Lung (tissue), 12 donors: ENCODE data around the gene RPS2. TPM values are rescaled to one million over a fixed set of nuclear protein-coding genes. Genes with fewer than 3 reads are reported as not detected.

Experiments used
- ATAC-seq: fragments of 200-7000 bp; cut with Tn5 transposase; one replicate; pipeline ENCODE4 v1.9.1; 2020; ENCODE audit warnings: moderate number of reproducible peaks; ENCODE audit not compliant: insufficient read depth, low FRiP score
- DNase-seq, 3 donors: peaks; one replicate each; pipeline ENCODE4 v3.0.0-alpha.2; 2013 to 2017
- H3K27ac ChIP-seq, 2 donors: one replicate each; pipeline ENCODE4 v1.5.1; 2013; ENCODE audit warnings: mild to moderate bottlenecking in 2 of 2, moderate library complexity in 2 of 2, control low read depth in 1 of 2, inconsistent platforms in 1 of 2, low read depth in 1 of 2, low read length in 1 of 2
- H3K27me3 ChIP-seq, 3 donors: one replicate each; pipeline ENCODE4 v1.5.1; 2013; ENCODE audit warnings: low read length in 2 of 3; ENCODE audit not compliant: control insufficient read depth in 3 of 3, insufficient read depth in 3 of 3
- H3K36me3 ChIP-seq, 4 donors: one replicate each; pipeline ENCODE4 v1.5.1; 2013; ENCODE audit warnings: low read length in 4 of 4, mild to moderate bottlenecking in 1 of 4, moderate library complexity in 1 of 4; ENCODE audit not compliant: control insufficient read depth in 4 of 4, insufficient read depth in 4 of 4
- H3K4me1 ChIP-seq, 5 donors: one replicate each; pipeline ENCODE4 v1.5.1; 2013; ENCODE audit warnings: low read length in 5 of 5, mild to moderate bottlenecking in 2 of 5, moderate library complexity in 1 of 5; ENCODE audit not compliant: control insufficient read depth in 5 of 5, insufficient read depth in 5 of 5
- H3K4me3 ChIP-seq: one replicate; pipeline ENCODE4 v1.5.1; 2013; ENCODE audit warnings: mild to moderate bottlenecking, control low read depth, moderate library complexity
- H3K9ac ChIP-seq, 2 donors: one replicate each; pipeline ENCODE4 v1.5.1; 2013; ENCODE audit warnings: low read length in 2 of 2, control low read depth in 1 of 2; ENCODE audit not compliant: insufficient read depth in 1 of 2
- H3K9me3 ChIP-seq, 4 donors: one replicate each; pipeline ENCODE4 v1.5.1; 2013; ENCODE audit warnings: low read length in 3 of 4, mild to moderate bottlenecking in 1 of 4, moderate library complexity in 1 of 4; ENCODE audit not compliant: control insufficient read depth in 4 of 4, insufficient read depth in 3 of 4
- WGBS, 2 donors: extraction: QIAGEN DNeasy Blood & Tissue Kit; methylation state at CpG; one replicate each; pipeline ENCODE4 v1.1.7; 2013; 5-methylcytosine and 5-hydroxymethylcytosine counted together
- polyA plus RNA-seq, 2 donors: library from polyadenylated mRNA; stranded (reverse); fragments of 200-250 nt; gene quantifications; one replicate each; pipeline ENCODE4 v1.2.1, GENCODE V29; 2013
- total RNA-seq, 2 donors: library from RNA; depleted of rRNA in 1 of 2; stranded (reverse); fragments of >200 nt in 1 of 2; gene quantifications; one replicate each; pipeline ENCODE4 v1.2.1, GENCODE V29; 2014 to 2021
- TF ChIP-seq, protein P1 (sequence below): IDR thresholded peaks from 2 replicates; pipeline ENCODE4 v1.5.1; 2012; ENCODE audit warnings: mild to moderate bottlenecking; ENCODE audit errors: control extremely low read depth, extremely low read depth
- donor health status: control.
- donor health status: control.
- donor health status: Bipolar disorder and iron deficiency.
- donor health status: healthy.
- donor health status: DM: yes; HTN: yes; CAD: no.

The RPS2 gene
- total and polyA plus RNA-seq, 4 donors: 1,331 to 5,214 (median 2,779) TPM

DNA sequence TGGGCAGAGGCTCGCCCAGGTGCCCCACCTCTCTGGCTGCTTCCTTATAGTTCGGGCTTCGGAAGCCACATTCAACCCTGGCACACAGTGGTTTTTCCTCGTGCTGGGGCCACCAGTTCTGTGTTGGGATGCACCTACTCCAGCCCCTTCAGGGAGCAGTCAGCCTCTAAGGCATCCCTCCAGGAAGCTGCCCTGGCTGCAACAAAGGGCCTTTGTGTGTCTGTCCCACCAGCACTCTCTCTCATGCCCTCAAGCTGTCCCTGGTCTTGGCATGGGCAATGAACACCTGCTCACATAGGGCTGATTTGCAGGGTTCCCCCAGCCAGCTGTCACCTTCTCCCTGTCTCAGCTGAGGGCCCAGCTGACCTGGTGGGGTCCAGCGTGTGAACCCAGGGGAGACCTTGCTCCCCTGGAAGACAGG lies 17.4 kb upstream of the RPS2 start:
- Histone ChIP-seq H3K9ac (no peak overlapping the region), H3K27me3 (peaks cover 0 to 46% (median 33%) of the 10 kb centered on the region in 3 donors), H3K9me3 (peaks cover 0 to 11% (median 0%) of the 10 kb centered on the region in 4 donors), H3K27ac (no peak overlapping the region), H3K36me3 (peaks cover 0 to 29% (median 16%) of the 10 kb centered on the region in 4 donors), H3K4me1 (peaks cover 0 to 17% (median 7%) of the 10 kb centered on the region in 5 donors), H3K4me3 (no peak overlapping the region)
- WGBS, 2 donors: 48 to 69% methylated on average over 5 of the region's 5 CpGs
- no peak for DNase-seq
- TF ChIP-seq, protein P1, sequence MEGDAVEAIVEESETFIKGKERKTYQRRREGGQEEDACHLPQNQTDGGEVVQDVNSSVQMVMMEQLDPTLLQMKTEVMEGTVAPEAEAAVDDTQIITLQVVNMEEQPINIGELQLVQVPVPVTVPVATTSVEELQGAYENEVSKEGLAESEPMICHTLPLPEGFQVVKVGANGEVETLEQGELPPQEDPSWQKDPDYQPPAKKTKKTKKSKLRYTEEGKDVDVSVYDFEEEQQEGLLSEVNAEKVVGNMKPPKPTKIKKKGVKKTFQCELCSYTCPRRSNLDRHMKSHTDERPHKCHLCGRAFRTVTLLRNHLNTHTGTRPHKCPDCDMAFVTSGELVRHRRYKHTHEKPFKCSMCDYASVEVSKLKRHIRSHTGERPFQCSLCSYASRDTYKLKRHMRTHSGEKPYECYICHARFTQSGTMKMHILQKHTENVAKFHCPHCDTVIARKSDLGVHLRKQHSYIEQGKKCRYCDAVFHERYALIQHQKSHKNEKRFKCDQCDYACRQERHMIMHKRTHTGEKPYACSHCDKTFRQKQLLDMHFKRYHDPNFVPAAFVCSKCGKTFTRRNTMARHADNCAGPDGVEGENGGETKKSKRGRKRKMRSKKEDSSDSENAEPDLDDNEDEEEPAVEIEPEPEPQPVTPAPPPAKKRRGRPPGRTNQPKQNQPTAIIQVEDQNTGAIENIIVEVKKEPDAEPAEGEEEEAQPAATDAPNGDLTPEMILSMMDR: no peak
- ATAC-seq: no peak

DNA sequence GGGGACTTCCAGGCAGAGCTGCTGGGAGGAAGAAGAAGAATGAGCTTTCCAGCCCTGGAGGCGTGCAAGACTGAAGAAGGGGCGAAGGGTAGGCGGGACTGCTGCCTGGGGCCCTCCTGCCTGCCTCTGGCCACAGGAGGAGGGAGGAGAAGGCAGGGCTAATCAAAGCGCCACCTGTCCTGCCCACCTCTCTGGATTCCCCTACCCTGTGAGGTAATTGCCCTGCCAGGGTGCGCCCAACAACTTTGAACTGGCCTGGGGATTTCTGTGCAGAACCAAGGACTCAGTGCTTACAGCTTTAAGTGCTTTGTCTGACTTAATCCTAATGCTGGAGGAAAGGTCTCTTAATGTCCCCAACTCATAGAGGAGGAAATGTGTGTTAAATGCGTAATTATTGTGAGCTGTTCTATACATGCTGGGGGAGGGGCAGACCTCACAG lies 16.8 kb upstream of the RPS2 start, which contains the start of gene NOXO1:
Gene NOXO1, minus strand, starts transcription at position 72 of the 439 bp plus-strand sequence. CDS start 290 bp downstream, outside the sequence.
- peaks cover 0 to 17% (median 0%) of the 10 kb centered on the region in 4 donors for H3K9me3 ChIP-seq
- H3K36me3 ChIP-seq: peaks cover 0 to 30% (median 16%) of the 10 kb centered on the region in 4 donors
- DNase-seq (no peak), ATAC-seq (no peak)
- TF ChIP-seq, protein P1: no peak
- no peak within 1 kb of the TSS for H3K27ac ChIP-seq
- peaks cover 0 to 17% (median 7%) of the 10 kb centered on the region in 5 donors for H3K4me1 ChIP-seq
- WGBS, 2 donors: 28 to 34% methylated on average over 6 of the region's 6 CpGs
- peaks cover 0 to 46% (median 33%) of the 10 kb centered on the region in 3 donors for H3K27me3 ChIP-seq
- H3K9ac ChIP-seq: no peak within 1 kb of the TSS
- H3K4me3 ChIP-seq: no peak within 1 kb of the TSS

DNA sequence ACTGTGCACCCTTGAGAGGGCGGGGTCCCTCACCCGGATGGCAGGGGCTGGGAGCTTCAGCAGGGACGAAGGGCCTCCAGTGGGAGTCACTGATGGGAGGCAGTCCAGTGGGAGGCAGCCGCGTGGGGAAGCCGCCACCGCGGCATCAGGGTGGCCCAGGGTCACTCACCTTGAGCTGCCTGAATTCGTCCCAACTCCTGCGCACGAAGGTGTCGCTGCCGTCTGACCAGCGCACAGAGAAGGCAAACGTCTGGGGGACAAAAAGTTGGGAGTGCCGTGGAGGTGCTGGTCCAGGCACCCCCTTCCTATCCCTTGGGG lies 16.1 kb upstream of the RPS2 start:
- Histone ChIP-seq H3K9ac (no peak overlapping the region), H3K9me3 (peaks cover 0 to 21% (median 0%) of the 10 kb centered on the region in 4 donors), H3K4me3 (no peak overlapping the region), H3K27ac (no peak overlapping the region), H3K4me1 (peaks cover 0 to 17% (median 7%) of the 10 kb centered on the region in 5 donors), H3K36me3 (peaks cover 0 to 30% (median 12%) of the 10 kb centered on the region in 4 donors), H3K27me3 (peaks cover 0 to 46% (median 33%) of the 10 kb centered on the region in 3 donors)
- no peak for ATAC-seq
- no peak for DNase-seq
- WGBS, 2 donors: 22 to 28% methylated on average over 16 of the region's 16 CpGs
- TF ChIP-seq, protein P1: no peak
